ENCODE data around the gene TTLL12. TPM values are rescaled to one million over a fixed set of nuclear protein-coding genes. Genes with fewer than 3 reads are reported as not detected.

TTLL12 gene
- polyA plus RNA-seq, 12 donors: 11.7 to 24.6 (median 14.1) TPM; not detected in 1

DNA sequence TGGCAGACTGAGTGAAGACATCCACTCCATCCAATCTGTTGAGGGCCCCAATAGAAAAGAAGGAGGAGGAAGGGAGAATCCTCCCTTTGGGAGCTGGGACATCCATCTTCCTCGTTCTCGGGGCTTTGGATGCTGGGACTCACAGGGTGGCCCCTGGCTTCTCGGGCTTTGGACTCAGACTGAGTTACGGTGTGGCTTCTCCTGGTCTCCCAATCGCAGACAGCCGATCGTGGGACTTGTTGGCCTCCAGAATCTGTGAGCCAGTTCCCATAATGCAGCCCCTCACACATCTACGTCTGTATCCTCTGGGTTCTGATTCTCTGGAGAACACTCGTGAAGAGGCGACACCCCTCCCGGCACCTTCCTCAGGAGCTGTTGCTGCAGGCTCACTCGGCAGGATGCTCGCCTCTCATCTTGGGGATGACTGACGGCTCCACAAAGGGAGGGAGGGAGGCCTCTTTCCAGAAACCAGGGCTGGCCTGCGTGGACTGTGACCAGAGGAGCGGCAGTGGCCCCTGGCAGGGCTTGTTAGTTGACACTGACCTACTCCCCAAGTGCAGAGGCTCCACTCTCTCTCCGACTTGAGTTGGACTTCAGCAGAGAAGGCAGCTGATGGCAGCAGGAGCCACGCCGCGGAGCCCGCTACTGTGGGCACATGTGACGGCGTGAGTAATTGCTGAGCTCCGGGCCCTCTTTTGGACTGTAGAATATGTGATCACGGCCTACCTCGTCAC is 14.7 kb upstream of the TTLL12 start:
- no peak for DNase-seq

DNA sequence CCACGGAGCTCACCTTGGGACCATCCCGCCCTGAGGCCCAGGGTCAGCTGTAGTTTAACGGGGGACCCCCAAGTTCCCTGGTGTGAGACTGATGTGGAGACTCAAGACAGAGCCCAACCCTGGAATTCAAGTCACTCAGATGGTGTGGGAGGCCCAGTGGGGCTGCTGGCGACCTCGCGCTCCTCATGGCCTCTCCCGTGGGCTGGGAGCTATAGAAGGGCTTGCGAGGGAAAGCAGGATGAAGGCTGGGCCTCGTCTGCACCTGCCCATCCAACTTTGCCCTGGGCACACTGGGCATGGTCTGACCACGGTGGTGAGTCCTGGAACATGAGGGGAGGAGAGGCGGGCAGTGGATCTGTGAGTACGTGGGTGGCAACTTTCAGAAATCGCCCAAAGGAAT is 13.6 kb upstream of the TTLL12 start:
- DNase-seq: no peak

DNA sequence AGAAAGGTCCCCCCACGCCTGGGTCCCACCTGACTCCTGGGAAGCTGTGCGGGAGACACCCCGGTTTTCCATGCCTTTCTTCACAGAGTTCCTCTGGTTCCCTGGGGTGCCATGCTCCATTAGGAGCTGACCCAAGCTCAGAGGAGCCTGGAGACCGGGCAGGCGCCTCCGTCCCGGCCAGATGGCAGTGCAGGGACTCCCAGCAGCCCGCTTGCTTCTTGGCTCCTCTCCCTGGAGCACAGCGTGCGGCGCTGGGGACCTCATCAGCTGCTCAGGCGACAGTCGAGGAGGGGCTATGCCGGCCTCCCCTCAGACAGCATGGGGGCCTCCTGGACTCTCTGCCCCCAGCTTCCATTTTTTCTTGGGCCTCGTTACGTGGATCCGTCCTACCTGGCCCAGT is 13.1 kb upstream of the TTLL12 start:
- no peak for DNase-seq

DNA sequence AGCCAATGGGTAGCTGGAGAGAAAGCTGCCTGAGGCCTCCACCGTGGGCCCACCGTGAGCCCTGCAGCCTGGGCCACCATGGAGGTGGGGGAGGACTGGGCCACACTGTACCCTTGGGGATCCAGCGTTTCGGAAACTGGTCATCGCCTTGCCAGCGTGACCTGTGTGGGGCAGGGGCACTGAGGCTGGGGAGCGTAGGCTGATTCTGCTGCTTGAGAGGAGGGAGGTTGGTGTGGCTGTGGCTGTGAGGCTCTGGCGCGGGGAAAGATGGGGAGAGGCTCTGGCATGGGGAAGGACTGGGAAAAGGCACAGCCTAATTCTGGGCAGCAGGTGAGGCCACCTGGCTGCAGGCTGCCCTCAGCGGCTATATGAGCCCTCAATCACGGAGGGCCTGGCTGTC is 12.6 kb upstream of the TTLL12 start:
- no peak for DNase-seq

DNA sequence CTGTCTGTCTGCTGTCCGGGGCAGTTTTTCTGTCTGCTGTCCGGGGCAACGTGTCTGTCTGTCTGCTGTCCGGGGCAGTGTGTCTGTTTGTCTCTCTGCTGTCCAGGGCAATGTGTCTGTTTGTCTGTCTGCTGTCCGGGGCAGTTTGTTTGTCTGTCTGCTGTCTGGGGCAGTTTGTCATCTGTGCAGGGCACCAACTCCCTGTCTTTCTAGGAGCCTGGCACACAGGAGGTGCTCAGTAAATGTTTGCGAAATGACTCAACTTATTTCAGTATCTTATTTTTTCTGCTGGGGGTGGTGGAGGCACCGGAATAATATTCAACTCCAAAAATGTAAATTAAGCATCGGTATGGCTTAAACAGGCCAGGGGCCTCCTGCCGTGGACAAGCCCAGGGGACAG is 12.0 kb upstream of the TTLL12 start:
- DNase-seq: no peak

DNA sequence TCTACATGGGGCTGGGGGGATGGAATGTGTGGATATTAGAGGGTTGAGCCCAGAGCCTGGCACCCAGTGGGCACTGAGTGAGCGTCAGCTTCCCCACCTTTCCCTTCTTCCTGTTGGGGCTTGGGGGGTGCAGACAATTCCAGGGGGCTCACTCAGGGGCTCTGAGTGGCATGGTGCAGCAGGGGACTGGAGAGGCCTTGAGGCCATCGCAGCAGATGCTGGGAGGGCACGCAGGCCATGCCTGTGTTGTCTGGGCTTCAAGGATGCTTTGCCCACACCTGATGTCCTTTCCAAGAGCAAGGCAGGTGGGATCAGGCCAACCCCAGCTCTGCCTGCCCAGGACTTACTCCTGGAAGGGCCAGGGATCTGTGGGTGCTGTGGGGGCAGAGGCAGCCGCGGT is 11.2 kb upstream of the TTLL12 start:
- no peak for DNase-seq

DNA sequence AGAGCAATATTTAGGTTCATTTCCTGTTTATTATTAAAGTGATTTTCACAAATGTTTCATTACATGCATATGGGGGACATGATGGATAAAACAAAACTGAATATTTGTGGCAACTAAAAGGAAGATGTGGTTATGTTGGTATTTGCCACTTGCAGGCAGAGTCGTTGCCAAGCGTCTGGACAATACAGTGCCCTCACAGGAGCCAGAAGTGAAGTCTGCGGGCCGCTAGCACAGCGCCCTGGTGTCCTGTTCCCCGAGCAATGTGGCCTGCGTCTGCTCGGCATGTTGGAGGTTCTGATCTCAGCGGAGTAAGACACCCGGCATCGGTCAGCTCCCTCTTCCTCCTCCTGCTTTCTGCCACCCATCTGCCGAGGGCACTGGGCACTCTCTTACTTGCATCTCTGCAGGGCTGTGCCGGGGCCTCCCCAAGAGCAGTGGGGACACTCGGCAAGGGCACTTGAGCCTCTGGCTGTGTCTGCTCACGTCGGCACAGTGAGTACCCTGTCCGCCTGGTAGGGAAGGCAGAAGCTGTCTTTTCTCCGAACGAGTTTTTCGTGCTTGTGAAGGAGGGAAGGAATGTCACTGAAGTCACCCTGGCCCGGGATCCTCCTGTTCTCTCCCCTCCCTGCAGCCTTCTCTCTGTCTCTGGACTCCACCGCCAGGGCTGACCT is 10.5 kb upstream of the TTLL12 start:
- no peak for DNase-seq

DNA sequence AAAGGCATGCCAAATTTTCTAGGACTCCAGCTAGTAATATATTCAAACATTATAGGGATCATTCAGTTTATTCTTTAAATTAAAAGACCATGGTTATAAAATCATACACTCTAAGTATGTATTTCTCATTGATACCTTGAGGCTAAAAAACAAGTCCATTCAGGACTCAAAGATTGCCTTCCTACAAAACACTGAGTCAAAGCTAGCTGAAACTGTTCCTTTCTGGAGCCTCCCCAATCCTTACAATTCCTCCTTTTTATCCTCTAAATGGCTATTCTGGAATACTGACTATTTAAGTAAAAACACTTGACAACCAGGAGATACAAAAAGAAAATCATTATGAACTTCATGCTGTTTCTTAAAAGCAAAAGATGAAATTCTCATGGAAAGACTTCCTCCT is 4.9 kb upstream of the TTLL12 start:
- DNase-seq: no peak

DNA sequence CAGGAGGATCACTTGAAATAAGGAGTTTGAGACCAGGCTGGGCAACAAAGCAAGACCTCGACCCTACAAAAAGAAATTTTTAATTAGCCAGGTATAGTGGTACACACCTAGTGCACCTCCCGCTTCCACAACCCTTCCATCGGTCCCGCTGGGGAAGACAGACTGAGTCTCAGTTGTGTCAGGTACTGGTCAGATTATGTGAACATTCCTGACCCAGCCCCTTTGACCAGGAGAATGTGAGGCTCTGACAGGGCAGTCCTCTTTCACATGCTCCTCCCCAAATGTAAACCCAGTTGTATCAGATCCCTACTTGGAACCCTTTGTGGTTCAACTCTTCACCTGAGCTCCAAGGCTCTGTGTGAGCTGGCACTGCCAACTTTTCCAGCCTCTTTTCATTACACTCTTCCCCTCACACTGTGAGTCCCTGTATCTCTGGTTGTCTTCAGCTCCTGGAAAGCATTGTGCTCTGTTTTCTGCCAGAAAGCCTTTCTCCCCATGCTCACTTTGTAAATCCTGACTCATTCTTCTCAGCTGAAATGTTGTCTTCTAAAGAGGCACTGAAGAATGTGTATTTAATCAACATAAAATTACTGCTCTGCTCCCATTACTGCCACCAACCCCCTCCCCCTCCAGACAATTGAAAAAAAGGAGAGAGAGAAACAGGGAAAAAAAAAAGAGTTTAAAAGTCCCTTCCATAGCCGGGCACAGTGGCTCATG is 2.1 kb upstream of the TTLL12 start:
- DNase-seq: no peak

DNA sequence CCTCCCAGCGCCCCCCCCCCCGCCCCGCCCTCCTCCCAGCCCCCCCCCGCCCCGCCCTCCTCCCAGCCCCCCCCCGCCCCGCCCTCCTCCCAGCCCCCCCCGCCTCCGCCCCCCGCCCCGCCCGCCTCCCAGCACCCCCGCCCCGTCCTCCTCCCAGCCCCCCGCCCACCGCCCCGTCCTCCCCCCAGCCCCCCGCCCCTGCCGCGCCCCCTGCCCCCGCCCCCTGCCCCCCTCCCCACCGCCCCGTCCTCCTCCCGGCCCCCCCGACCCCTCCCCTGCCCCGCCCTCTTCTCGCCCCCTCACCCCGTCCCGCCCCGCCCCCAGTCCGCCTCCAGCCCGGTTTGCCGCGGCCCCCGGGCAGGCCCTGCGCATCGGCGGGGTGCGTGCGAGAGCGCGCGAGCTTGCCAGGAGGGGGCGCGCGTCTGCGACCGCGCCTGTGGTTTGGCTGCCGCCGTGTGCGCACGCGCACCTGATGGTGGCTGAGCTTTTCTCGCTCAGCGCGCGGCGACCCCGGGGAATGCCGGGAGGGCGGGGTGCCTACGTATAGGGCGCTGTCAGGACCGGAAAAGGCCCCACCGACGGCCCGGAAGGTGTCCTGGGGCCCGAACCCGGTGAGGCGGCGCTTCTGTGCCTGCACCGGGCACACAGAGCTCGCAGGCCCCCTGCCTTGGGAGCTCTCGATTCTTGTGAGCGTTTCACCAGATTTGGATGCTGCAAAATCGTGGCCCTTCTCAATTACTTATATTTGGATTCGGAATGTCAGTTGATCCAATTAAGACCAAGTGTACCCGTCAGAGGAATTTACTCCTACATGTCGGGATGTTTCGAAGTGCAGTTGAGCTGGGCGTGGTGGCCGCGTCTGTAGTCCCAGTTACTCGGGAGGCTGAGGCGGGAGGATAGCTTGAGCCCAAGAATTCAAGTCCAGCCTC is 501 bp upstream of the TTLL12 start:
- DNase-seq: peak; percentile 96

DNA sequence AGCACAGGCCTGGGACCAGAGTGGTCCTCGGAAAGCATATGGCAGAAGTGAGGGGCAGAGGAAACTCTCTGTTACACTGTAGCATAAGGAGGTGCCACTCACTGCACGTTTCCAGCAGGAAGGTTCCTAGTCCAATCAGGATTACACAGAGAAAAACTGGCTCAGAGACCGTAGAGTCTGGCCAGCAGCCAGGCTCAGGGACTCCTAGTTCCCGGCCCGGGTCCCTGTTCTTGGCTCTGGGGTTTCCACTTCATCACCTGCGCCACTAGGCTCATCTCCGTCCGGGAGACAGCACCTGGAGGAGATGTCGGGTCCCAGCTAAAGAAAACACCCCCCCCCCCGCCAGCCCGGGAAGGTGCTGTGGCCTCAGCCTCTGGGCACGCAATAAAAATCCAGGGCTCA is 1.1 kb downstream of the TTLL12 start:
- DNase-seq: peak; percentile 40

DNA sequence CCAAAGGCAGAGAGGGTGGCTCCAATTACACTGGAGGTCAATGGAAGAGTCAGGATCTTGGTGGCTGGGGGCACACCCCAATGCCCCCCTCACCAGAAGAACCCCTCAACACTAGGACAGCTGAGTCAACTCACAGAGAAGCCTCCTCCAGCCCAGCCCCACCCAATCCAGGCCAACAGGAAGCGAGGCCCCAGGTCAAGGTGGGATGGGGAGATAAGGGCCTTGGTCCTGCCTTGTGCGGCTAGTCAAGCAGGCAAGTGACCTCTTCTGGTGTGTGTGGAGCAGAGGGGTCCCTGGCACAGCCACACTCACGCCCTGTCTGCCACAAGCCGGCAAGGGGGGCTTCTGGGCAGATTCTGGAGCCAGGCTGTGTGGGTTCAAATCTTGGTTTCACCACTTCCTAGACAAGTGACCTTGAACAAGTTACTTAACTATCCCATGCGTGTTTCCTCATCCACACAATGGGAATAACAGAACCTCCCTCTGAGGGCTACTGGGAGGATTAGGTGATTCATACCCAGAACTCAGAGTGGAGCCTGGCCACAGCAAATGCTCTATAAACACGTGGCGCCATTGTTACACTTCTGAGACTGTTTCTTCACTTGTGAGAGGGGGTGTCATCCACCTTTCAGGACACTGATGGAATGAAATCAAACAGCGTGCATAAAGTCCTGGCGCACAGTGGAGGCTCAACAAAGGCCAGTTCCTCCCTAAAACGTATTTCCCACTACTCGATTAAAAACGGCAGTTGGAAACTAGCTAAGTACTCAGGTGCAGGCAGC is 3.2 kb downstream of the TTLL12 start:
- no peak for DNase-seq

DNA sequence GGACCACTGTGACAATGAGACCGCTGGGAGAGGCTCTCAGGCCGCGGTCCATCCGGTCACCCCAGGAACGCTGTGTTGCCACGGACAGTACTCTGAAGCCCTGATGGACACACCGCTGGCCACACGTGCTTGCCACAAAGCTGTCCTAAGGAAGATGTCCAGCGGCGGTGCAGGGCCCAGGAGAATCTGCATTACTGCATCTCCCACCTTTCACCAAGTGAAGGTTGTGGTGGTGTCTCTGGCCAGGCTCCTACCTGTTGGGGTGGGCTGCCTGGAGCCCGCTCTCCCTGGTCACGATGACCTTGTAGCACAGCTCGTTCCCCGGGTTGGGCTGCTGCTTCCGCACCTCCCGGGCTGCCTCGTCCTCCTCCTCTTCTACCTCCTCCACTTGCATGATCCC is 4.2 kb downstream of the TTLL12 start:
- DNase-seq: no peak

DNA sequence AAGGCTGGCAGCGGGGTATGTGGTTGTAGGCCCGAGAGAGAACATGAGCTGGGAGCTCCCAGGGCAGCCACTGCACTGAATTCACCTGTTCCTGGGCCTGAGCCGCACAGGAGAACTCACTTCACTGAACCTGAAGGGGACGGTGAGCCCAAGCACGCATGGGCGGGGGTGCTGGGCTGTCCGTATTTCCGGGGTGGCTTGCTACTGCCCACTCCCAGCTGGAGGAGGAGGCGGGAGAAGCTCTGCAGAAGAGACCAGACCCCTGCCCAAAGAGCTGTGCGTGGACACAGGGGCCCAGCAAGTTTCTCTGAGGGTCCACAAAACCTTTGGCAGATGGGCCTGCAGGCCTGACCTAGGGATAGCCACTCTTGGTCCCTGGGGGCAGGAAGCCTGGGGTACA is 4.8 kb downstream of the TTLL12 start:
- no peak for DNase-seq

DNA sequence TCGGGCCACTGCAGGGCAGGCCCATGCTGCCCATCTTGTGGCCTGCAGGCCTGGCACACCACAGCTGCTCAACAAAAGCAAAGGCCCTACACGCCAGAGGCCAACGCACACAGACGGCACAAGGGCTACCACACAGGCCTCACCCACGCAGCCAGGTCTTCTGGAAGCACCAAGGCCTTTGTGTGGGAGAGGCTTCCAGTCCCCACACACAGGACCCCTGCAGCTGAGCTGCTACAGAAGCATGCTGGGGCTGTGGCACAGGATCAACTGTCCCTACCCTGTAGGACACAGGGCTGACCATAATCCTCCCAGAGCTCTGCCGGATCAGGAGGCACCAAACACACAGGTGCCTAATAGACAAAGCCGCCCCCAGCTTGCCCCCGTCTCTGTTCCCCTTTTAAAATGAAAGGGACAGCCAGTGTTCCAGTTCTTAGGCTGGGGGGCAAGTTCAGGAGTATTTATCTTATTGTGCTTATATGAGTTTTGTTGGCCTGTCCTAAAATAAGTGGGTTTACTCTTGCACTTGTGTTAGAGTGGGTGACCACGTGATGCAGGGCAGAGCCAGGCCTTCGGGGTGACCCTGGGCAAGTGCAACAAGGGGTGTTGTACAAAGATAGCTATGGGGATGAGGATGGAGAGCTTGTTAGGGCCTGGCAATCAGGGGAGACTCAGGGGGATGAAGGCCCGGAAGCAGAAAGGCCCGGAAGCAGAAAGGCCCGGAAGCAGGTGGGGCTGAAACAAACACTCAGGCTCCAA is 5.4 kb downstream of the TTLL12 start:
- DNase-seq: no peak

DNA sequence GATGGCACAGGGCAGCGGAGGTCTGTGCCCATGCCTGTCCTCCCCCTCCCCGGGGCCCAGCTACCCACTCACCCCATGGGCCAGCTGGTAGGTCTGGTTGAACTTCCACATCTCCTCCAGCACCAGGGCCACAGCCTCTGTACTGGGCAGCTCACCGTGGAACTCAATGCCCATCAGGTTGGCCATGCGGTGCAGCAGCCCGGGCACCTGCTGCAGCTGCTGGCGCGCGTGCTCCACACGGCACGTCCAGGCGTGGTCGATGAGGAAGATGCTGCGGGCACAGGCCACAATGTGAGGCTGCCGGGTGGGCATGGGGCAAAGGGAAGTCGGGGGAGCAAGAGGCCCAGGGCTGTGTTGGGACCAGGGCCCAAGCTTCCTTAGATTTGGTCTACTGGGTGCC is 6.3 kb downstream of the TTLL12 start:
- DNase-seq: no peak

DNA sequence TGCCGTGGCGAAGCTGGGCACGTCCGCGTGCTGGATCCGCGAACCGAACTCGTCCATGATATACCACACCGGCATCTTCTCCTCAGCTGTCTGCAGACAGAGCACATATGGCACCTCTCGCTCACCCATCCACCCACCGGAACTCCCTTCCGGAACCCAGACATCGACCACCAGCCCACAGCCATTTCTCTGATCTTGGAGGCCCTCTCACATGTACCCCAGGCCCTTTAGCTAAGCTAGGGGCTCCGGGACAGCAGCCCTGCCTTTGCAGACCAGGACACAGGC is 7.1 kb downstream of the TTLL12 start:
- no peak for DNase-seq

DNA sequence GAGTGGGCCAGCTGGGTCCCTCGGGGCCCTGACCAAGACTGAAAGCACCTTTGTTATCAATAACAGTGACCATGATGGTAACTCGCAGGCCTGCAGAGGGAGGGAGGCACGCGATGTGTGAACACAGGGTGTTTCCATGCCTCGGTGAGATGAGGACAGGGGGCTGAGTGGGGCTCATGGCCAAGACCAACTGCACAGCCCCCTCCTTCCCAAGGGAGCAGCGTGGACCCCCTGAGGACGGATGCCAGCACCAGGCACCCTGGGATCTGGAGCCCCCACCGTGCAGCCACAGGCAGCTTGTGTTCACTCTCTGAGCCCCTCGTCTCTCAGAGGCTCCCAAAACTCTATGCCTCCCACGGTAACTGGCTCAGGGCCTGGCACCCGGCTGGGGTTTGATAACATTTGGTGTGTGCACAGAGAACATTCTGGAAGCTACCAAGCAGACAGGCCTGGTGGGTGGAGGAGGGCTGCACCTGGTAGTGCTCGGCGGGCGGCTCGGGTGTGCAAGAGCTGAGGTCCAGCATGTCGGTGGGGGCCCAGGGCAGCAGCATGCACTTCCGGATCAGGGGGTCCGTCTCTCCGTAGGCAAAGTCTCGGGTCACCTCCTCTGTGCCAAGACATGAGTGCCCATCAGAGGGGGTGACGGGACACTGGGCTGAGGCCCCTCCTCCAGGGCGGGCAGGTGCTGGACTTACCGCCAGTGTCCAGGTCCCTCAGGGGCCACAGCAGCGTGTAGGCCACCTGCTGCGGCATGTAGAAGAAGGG is 7.6 kb downstream of the TTLL12 start:
- DNase-seq: no peak

DNA sequence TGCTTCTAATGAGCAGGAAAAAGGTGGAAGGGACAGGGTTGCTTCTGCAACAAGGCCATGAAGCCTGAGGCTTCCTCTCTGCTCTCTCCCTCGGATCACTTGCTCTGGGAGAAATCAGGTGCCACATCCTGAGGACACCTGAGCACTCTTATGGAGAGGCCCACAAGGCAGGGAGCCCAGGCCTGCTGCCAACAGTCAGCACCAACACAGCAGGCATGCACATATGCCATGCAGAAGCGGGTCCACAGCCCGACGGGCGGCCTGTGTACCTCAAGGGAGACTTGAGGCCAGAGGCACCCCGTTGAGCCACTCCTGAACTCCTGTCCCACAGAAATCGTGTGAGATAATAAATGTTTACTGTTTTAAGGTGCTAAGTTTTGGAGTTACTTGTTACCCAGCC is 9.5 kb downstream of the TTLL12 start:
- no peak for DNase-seq

DNA sequence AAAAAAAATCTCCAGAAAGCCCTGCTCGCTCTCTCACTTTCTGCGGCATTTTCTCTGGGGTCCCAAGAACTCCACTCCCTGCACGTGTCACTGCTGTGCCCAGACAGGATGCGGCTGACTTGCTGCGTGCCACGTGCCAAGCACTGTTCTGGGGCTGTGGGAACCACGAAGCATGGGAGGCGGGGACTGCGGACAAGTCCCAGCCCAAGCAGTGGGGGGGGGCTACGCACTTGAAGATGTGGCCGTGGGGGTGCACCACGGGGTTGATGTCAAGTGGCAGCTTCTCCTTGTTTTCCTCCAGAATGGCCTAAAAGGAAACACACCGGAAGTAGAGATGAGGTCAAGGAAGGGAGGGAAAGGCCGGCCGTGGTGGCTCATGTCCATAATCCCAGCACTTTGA is 10.8 kb downstream of the TTLL12 start:
- no peak for DNase-seq
